HG03039 (cell line): ENCODE results near the gene SYNE2.
"Not testable (repeated sequence)": the region's sequence is repeated elsewhere in the genome, so short reads cannot be mapped to it uniquely, and the experiment has no call there.

Source experiments
- ATAC-seq: cut with Tn5 transposase; IDR thresholded peaks from one replicate; pipeline ENCODE4 v1.9.1; 2021; ENCODE audit warnings: mild to moderate bottlenecking, moderate library complexity; ENCODE audit not compliant: unreplicated experiment

Gene SYNE2, protein sequence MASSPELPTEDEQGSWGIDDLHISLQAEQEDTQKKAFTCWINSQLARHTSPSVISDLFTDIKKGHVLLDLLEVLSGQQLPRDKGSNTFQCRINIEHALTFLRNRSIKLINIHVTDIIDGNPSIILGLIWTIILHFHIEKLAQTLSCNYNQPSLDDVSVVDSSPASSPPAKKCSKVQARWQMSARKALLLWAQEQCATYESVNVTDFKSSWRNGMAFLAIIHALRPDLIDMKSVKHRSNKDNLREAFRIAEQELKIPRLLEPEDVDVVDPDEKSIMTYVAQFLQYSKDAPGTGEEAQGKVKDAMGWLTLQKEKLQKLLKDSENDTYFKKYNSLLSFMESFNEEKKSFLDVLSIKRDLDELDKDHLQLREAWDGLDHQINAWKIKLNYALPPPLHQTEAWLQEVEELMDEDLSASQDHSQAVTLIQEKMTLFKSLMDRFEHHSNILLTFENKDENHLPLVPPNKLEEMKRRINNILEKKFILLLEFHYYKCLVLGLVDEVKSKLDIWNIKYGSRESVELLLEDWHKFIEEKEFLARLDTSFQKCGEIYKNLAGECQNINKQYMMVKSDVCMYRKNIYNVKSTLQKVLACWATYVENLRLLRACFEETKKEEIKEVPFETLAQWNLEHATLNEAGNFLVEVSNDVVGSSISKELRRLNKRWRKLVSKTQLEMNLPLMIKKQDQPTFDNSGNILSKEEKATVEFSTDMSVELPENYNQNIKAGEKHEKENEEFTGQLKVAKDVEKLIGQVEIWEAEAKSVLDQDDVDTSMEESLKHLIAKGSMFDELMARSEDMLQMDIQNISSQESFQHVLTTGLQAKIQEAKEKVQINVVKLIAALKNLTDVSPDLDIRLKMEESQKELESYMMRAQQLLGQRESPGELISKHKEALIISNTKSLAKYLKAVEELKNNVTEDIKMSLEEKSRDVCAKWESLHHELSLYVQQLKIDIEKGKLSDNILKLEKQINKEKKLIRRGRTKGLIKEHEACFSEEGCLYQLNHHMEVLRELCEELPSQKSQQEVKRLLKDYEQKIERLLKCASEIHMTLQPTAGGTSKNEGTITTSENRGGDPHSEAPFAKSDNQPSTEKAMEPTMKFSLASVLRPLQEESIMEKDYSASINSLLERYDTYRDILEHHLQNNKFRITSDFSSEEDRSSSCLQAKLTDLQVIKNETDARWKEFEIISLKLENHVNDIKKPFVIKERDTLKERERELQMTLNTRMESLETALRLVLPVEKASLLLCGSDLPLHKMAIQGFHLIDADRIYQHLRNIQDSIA (N-terminal part only)

DNA sequence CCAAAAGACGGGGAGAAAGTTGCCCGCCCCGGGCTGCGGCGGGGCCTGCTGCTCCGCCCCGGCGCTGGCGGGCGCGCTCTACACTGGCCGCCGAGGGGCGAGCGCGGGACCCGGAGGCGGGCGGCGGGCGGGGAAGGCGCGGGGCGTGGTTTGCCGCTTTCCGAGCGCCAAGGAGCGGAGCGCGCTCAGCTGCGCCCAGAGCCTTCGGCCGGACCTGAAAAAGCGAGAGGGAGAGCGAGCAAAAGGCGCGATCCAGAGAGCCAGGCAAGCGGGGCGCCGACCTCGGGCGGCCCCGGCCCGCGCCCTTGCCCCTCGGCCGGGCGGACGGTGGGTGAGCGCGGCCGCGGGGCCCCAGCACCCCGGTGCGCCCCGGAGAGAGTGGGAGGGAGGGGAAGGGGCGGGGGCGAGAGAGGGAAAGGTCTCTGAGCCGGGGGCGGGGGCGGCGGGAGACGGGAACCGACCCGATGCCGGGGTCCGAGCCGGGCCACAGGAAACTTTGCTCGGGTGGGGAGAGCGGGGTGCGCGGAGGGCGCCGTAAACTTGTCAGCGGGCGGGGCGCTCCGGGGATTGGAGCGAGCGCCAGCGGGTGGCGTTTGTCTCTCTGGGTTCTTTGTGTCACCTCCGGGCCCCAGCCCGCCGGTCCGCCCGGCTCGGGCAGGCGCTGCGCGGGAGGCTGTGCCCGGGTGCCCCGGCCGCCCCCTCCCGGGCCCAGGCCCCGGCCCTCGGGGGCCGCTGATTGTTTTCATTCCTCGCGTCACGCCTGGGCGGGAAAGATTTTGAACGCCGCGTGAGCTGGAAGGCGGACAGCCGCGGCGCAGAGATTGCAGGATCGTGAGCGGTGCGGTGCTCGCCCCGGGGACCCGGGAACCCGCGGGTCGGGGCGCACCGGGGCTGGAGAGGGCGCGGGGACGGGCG lies at the start of gene SYNE2:
SYNE2 (plus strand) TSS at position 188 of the 915 bp plus-strand sequence. CDS start 56,145 bp downstream, outside the sequence.
- peak; percentile 88 for ATAC-seq

DNA sequence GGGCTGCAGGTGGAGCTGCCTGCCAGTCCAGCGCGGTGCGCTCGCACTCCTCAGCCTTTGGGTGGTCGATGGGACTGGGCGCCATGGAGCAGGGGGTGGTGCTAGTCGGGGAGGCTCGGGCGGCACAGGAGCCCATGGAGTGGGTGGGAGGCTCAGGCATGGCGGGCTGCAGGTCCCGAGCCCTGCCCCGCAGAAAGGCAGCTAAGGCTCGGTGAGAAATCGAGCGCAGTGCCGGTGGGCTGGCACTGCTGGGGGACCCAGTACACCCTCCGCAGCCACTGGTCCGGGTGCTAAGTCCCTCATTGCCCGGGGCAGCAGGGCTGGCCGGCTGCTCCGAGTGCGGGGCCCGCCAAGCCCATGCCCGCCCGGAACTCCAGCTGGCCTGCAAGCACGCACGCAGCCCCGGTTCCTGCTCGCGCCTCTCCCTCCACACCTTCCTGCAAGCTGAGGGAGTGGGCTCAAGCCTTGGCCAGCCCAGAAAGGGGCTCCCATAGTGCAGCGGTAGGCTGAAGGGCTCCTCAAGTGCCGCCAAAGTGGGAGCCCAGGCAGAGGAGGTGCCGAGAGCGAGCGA lies 49.5 kb upstream of the SYNE2 start:
- ATAC-seq, result not testable (repeated sequence)

DNA sequence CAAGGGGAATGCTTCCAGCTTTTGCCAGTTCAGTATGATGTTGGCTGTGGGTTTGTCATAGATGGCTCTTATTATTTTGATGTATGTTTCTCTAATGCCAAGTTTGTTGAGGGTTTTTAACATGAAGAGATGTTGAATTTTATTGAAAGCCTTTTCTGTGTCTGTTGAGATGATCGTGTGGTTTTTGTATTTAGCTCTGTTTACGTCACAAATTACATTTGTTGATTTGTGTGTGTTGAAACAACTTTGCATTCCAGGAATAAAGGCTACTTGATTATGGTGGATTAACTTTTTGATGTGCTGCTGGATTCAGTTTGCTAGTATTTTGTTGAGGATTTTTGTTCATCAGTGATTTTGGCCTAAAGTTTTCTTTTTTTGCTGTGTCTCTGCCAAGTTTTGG lies 46.7 kb upstream of the SYNE2 start:
- ATAC-seq, result not testable (repeated sequence)

DNA sequence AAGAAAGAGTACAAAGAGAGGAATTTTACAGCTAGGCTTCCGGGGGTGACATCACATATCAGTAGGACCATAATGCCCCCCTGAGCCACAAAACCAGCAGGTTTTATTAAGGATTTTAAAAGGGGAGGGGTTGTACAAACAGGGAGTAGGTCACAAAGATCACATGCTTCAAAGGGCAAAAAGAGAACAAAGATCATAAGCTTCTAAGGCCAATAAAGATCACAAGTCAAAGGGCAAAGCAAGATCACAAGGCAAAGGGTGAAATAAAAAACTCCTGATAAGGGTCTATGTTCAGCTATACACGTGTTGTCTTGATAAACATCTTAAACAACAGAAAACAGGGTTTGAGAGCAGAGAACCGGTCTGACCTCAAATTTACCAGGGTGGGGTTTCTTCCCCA lies 41.1 kb upstream of the SYNE2 start:
- ATAC-seq, result not testable (repeated sequence)

DNA sequence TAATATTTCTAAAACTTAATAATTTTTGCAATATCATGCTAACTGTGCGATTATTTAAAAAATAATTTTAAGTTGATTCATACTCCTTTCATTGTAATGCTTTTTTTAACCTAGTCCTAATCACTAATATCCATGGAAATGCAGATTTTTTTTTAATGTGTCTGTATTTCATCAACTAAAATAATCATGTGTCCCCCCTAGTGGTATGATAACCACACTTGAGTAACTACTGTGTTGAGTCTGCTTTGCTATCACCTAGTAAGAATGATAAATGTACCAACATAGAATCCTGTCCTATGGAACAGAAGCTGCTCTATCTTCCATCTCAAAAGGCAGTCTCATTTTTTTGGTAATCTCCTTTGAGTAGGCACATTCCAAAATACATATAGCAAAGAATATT lies 19.1 kb upstream of the SYNE2 start:
- ATAC-seq, result no peak

DNA sequence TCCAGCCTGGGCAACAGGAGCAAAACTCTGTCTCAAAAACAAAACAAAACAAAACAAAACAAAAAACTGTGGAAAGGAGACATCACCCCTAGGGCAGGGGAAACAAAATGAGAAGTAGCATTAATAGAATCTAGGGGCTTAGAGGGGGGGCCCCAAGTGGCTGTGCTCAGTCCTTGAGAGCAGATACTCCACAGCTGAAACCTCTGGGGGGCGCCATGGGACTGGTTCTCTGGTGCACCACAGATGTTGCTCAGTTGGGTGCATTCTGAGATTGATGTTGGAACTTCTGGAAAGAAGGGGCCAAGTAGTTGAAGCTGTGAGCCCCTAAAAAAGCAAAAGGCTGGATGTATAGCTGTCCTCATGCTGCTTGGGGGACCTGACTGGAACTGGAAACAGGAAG lies 11.8 kb upstream of the SYNE2 start:
- ATAC-seq, result no peak

DNA sequence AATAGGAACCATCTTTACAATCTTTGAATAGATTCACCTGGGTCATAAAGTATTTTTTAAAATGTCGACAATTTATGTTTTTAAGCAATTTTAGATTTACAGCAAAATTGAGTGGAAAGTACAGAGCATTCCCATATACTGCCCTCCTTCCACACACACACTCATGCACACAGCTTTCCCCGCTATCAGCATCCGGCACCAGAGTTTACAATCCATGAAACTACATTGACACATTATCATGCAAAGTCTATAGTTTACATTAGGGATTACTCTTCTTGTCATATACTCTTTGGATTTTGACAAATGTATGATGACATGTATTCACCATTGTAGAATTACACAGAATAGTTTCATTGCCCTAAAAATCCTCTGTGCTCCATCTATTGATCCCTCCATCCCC lies 9.0 kb upstream of the SYNE2 start:
- no peak for ATAC-seq

DNA sequence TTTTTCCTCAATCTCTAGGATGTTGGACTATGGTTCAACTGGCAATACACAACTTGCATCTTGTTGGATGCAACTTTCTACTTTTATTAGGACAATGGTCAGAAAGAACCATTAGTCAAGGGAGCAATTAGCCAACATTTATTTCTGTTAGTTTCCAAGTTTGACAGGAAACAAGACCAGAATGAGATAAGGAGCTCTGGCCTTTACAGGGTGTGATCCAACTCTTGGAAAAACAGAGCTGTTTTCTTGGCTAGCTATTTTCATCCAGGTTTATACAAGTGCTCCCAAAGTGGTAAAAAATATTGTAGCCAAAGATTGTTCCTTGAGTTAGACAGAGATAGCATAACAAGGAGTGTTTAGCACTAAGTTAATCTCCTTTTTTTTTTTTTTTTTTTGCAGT lies 3.9 kb upstream of the SYNE2 start:
- ATAC-seq, result no peak

DNA sequence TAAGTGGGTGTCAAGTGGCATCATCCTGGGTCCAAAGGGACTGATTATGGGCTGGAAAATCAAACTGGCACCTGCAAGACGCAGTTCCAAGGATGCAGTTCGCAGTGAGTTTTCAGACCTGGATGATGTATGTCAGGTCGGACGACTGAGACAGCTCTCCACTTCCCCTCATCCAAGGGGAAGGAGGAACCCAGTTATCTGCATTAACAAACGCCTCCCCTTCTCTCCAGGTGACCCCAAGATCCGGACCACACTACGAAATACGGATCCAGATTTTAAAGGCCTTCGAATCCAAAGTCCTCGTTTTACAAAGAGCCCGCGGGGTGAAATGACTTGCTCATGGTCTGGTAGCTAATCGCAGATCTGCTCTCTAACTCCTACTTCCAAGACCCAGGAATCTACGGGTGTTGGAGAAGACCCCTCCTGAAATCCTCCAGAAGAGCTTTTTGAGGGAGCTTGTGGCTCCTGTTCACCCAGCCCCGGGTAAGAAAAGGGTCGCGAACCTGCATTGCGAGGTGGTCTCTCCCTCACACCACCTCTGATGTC lies 460 bp upstream of the SYNE2 start:
- ATAC-seq, result no peak

DNA sequence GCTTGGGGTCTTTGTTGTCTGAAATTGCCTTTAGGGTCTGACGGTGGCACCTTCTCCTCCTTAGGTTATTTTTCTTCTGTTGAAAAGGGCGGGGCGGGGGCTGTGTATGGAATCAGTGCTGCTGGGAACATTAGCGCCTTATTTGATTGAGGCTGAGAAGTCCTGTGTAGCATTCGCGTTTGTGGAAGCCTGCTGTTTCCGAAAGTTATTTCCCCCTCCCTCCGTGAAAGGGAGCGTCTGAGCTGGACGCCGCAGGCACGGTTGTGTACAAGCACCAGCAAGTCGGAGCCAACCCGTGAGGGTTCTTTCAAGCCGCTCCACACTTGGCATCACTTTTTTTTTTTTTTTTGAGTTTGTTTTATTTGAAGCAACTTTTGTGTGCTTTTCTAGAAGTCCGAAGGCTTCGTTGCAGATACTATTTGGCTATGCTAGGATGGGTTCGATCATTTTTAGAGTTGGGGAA lies 1.1 kb downstream of the SYNE2 start:
- peak; percentile 23 for ATAC-seq

DNA sequence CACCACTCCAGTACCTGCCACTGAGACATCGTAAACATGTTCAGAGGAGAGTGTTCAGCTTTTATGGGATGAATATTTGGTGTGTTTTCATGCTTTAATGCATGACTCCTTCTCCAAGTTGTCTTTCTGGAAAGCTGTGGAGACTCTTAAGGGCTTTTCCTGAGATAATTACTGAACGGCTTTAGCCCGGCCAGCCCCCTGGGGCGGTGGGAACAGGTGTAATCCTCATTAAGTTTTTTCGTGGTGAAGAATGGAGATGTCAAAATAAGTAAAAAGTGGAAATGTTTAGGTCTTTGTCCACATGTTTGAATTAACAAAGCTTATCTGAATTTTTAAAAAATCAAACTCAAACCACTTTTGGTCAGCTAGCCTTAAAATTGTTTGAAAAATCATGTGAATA lies 1.5 kb downstream of the SYNE2 start:
- no peak for ATAC-seq

DNA sequence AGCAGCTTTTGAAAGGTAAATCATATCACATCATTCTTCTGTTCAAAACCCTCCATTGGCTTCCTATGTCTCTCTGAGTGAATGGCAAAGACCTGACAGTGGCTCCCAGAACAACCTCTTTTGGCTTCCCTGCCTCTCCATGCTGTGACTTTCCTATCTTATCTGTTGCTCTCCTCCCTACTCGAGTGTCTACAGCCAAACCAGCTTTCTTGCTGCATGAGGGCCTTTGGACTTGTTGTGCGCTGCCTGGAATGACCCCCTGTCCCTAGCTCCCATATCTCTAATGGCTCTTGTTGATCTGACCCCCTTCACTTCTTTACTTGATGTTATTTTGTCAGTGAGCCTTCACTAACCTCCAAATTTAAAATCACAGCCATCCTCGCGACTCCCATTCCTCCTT lies 2.5 kb downstream of the SYNE2 start:
- no peak for ATAC-seq

DNA sequence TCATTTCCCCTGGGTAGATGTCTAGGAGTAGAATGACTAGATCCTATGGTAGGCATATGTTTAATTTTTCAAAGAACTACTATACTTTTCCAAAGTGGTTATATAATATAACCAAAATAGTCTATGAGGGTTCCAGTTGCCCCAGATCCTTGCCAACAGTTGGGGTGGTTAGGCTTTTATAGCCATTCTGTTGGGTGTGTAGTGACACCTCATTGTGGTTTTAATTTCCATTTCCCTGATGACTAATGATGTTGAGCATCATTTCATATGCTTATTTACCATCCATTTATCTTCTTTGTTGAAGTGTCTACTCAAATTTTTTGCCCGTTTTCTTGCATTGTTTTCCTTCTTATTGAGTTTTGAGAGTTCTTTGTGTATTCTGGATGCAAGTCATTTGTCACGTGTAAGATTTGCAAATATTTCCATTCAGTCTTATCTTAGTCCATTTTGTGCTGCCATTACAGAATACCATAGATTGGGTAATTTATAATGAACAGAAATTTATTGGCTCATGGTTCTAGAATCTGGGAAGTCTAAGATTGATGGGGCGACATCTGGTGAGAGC lies 4.7 kb downstream of the SYNE2 start:
- no peak for ATAC-seq

DNA sequence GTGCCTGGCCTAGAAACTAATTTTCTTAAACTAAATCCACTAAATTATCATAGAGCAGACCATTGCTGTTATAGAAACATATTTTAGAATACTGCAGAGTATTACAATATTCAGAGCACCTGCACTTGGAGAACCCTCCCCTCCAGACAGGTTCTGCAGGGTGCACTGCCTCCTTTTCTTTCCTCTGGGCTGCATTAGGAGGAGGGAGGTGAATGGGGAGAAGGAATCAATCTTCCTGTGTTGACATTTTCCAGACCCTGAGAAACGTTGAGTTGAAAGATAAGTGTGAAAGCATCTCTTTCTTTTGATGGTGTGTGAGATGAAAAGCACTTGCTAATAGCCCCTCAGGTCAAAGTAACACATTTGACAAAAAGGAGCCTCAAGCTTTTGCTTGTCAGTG lies 7.3 kb downstream of the SYNE2 start:
- no peak for ATAC-seq

DNA sequence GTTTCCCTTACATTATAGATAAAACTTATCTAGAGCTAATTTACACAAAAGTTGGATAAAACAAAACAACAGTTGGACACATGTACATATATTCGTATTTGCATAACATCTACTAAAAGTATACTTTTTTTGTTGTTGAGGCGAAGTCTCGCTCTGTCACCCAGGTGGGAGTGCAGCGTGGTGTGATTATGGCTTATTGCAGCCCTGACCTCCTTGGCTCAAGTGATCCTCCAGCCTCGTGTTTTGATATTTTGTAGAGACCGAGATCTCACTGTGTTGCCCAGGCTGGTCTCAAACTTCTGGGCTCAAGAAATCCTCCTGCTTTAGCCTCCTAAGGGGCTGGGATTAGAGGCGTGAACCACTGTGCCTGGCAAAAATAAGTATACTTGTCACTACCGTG lies 9.4 kb downstream of the SYNE2 start:
- no peak for ATAC-seq

DNA sequence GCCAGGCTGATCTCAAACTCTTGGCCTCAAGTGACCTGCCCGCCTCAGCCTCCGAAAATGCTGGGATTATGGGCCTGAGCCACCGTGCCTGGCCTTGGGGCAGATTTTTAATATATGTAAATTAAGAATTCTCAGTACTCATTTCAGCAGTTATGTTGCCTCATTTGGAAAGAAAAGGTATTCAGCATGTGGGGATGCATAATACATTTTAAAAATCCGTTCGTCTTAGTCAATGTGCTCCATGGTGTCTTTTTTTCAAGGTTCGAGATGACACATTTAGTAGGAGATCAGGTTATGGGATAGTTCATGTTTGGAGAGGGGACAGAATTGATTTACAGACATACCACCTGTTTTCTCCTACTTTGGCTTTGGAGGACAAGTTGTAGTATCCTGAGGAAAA lies 10.2 kb downstream of the SYNE2 start:
- no peak for ATAC-seq

DNA sequence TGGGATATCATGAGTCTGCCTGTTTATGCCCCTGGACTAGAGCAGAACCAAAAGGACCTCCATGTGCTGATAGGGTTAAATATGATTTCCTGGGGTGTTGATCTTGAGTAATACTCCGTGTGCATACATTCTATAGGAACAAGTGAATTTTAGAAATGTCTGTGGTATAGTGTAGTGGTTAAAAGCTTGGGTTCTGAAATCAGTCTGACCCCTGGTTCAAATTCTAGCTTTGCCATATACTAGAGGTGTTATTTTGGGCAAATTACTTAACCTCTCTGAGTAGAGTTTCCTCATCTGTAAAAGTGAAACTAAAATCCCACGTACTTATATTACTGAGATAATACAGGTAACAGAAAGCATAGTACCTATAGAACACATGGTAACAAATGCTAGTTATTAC lies 12.0 kb downstream of the SYNE2 start:
- peak; percentile 32 for ATAC-seq

DNA sequence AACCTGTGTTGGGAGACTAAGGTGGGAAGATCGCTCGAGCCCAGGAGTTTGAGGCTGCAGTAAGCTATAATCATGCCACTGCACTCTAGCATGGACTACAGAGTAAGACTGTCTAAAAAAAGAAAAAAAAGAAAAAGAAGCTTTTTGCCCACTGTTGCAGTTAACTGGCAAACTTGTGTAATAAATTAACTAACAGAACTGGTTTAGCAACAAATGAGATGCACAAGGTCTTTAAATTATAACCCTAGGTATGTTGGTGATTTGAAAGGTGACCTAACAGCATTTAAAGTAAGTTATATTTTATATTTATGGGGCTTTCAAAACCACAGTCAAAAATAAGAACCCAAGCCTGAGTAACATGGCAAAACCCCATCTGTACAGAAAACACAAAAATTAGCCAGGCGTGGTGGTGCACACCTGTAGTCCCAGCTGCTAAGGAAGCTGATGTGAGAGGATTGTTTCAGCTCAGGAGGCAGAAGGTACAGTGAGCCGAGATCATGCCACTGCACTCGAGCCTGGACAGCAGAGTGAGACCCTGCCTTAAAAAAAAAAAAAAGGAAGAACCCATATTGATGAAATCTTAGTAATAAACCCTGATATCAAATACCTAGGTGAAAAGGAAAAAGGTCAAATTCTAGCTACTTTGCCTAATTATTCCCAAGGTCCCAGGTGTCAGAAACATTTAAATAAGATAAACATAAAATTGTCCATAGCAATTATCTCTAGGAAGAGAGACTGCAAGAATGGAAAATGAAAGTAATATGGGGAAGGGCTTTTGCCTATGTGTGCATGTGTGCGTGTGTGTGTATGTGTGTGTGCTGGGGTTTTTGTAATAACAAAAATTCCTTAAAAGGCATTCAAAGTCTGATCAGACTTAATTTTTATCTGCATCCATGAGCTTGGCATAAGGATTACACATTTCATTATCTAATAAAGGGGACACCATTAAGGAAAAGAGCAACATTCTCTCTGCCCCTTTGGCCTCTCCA lies 15.4 kb downstream of the SYNE2 start:
- ATAC-seq, result no peak
